ENCODE results near the gene FCHSD2. TPM values are rescaled to one million over a fixed set of nuclear protein-coding genes. Genes with fewer than 3 reads are reported as not detected.

Gene FCHSD2
- total RNA-seq, 1 experiment from 2014 or later, result 22.6 TPM

DNA sequence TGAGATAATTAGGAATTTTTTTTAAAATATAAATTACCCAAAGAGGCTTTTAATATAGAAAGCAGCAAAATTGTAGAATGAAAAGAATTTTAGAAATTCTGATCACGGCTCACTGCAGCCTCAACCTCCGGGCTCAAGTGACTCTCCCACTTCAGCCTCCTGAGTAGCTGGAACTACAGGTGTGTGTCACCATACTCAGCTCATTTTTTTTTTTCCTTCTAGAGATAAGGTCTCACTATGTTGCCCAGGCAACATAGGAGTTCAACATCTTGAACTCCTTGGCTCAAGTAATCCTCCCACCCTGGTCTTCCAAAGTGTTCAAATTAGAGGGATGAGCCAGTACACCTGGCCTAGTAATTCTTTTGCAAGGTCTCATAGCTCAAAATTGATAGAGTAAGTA is 251.2 kb downstream of the FCHSD2 start:
- Histone ChIP-seq H3K9me3 (ENCODE audit: insufficient read depth, low read depth) (no peaks in the 10 kb centered on the region), H3F3A (ENCODE audit: insufficient read depth, low read depth) (no peaks in the 10 kb centered on the region), H3K27me3 (ENCODE audit: insufficient read depth, low read depth) (no peaks in the 10 kb centered on the region), H3K9me2 (ENCODE audit: insufficient read depth) (no peaks in the 10 kb centered on the region), H3K27ac (no peak overlapping the region), H3K4me1 (replicated peaks; ENCODE audit: insufficient read depth) (no peaks in the 10 kb centered on the region), H3K79me2 (ENCODE audit: low read depth) (no peaks in the 10 kb centered on the region), H3K4me3 (no peak overlapping the region), H3K36me3 (ENCODE audit: low read depth) (no peaks in the 10 kb centered on the region), H3K4me2 (no peak overlapping the region), H4K20me1 (ENCODE audit: insufficient read depth) (no peaks in the 10 kb centered on the region), H2AFZ (no peak overlapping the region)
- TF ChIP-seq, protein P1, sequence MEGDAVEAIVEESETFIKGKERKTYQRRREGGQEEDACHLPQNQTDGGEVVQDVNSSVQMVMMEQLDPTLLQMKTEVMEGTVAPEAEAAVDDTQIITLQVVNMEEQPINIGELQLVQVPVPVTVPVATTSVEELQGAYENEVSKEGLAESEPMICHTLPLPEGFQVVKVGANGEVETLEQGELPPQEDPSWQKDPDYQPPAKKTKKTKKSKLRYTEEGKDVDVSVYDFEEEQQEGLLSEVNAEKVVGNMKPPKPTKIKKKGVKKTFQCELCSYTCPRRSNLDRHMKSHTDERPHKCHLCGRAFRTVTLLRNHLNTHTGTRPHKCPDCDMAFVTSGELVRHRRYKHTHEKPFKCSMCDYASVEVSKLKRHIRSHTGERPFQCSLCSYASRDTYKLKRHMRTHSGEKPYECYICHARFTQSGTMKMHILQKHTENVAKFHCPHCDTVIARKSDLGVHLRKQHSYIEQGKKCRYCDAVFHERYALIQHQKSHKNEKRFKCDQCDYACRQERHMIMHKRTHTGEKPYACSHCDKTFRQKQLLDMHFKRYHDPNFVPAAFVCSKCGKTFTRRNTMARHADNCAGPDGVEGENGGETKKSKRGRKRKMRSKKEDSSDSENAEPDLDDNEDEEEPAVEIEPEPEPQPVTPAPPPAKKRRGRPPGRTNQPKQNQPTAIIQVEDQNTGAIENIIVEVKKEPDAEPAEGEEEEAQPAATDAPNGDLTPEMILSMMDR (conservative IDR thresholded peaks at IDR 0.05), result no peak
- no peak for TF ChIP-seq EZH2 (IDR thresholded peaks at IDR 0.05; ENCODE audit: low read depth)
- no peak for DNase-seq
- POLR2A ChIA-PET (ENCODE audit: unreplicated experiment), result interaction anchor here (0.6 kb wide), 1 partner anchor 71 kb away, joined by 6 read pairs; no protein-coding TSS in a partner anchor
- CTCF ChIA-PET, result interaction anchor here (0.7 kb wide), 1 partner anchor 11 kb away, joined by 3 read pairs; no protein-coding TSS in a partner anchor
- BruUV-seq (replicated peaks), result no TSS peak
- intact Hi-C loops (cut with micrococcal nuclease; ENCODE audit: unreplicated experiment), result no loop called here

GRCh38 chr11:72886619-72887018 is 255.5 kb downstream of the FCHSD2 start:
- no TSS peak for BruUV-seq (replicated peaks)
- Histone ChIP-seq H2AFZ (no peak overlapping the region), H3K4me1 (replicated peaks; ENCODE audit: insufficient read depth) (no peaks in the 10 kb centered on the region), H3K27me3 (ENCODE audit: insufficient read depth, low read depth) (no peaks in the 10 kb centered on the region), H4K20me1 (ENCODE audit: insufficient read depth) (no peaks in the 10 kb centered on the region), H3K4me3 (no peak overlapping the region), H3K36me3 (ENCODE audit: low read depth) (no peaks in the 10 kb centered on the region), H3K9me3 (ENCODE audit: insufficient read depth, low read depth) (no peaks in the 10 kb centered on the region), H3K9me2 (ENCODE audit: insufficient read depth) (no peaks in the 10 kb centered on the region), H3K4me2 (no peak overlapping the region), H3F3A (ENCODE audit: insufficient read depth, low read depth) (no peaks in the 10 kb centered on the region), H3K27ac (no peak overlapping the region), H3K79me2 (ENCODE audit: low read depth) (no peaks in the 10 kb centered on the region)
- intact Hi-C loops (cut with micrococcal nuclease; ENCODE audit: unreplicated experiment), result no loop called here
- CTCF ChIA-PET, result no interaction called here
- no peak for DNase-seq
- TF ChIP-seq EZH2 (IDR thresholded peaks at IDR 0.05; ENCODE audit: low read depth), result no peak
- TF ChIP-seq, protein P1 (conservative IDR thresholded peaks at IDR 0.05), result no peak
- POLR2A ChIA-PET (ENCODE audit: unreplicated experiment), result interaction anchor here (0.7 kb wide), 1 partner anchor 91 kb away, joined by 4 read pairs; no protein-coding TSS in a partner anchor

DNA sequence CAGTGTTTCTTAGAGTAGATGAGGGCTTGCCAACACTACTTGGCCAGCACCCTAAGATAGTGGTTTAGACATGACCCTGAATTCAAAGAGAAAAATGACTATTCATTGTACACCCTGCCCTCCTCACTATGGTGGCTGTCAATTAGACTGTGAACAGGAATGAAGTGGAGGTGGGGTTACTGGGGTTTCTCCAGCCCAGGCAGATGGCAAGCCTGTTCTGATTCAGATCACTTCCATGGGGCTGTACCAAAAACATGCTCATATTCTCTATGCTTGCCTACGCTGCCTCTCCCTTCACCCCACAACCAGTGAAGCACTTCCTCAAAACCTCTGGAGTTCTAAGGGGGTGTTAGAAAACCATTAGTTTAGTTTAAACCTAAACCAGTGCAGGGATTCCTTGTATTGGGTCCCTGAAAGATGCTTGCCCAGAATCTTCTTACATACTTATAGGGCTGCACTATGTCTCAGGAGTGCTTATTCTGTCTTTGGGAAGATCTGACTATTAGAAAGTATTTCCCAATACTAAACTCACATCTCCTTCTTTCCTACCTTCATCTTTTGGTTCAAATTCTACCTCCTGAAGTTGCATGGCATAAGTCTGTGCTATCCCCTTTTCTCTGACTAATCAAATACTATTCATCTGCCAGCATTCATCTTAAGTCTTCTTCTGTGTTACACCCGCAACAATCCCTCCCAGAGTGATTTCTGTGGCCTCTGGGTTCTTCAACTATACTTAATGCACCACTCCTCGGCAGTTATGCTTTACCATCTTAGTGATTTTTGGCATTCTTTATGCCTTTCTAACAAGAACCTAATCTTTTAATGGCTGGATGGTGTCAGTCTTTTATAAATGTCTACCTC is 256.1 kb downstream of the FCHSD2 start:
- Histone ChIP-seq H3K9me3 (ENCODE audit: insufficient read depth, low read depth) (no peaks in the 10 kb centered on the region), H3K27ac (no peak overlapping the region), H2AFZ (no peak overlapping the region), H3K79me2 (ENCODE audit: low read depth) (no peaks in the 10 kb centered on the region), H3F3A (ENCODE audit: insufficient read depth, low read depth) (no peaks in the 10 kb centered on the region), H3K9me2 (ENCODE audit: insufficient read depth) (no peaks in the 10 kb centered on the region), H3K36me3 (ENCODE audit: low read depth) (no peaks in the 10 kb centered on the region), H3K4me2 (no peak overlapping the region), H4K20me1 (ENCODE audit: insufficient read depth) (no peaks in the 10 kb centered on the region), H3K4me1 (replicated peaks; ENCODE audit: insufficient read depth) (no peaks in the 10 kb centered on the region), H3K27me3 (ENCODE audit: insufficient read depth, low read depth) (no peaks in the 10 kb centered on the region), H3K4me3 (no peak overlapping the region)
- DNase-seq, result no peak
- intact Hi-C loops (cut with micrococcal nuclease; ENCODE audit: unreplicated experiment), result no loop called here
- TF ChIP-seq, protein P1 (conservative IDR thresholded peaks at IDR 0.05), result no peak
- ChIA-PET POLR2A (ENCODE audit: unreplicated experiment) (no interaction called here), CTCF (no interaction called here)
- BruUV-seq (replicated peaks), result no TSS peak

All from PC-9 (cell line).